Thoracic aorta (tissue), 2 donors: ENCODE results near the gene NXNL1. TPM values are rescaled to one million over a fixed set of nuclear protein-coding genes. Genes with fewer than 3 reads are reported as not detected.
A peak's percentile ranks its signal among the peaks of the same experiment; 100 is the strongest.

Source experiments
- ATAC-seq: fragments of 150-250 bp; one replicate; pipeline ENCODE4 v1.8.0; 2017; ENCODE audit warnings: low read depth; ENCODE audit not compliant: insufficient number of reproducible peaks, low FRiP score
- DNase-seq: peaks from one replicate; pipeline ENCODE4 v3.0.0-alpha.2; 2020; ENCODE audit warnings: low spot score
- H3K27ac ChIP-seq, 2 donors: fragments of 200-600 bp; sonication (generic); 1 replicate in 1 of 2; 2 replicates in 1 of 2; pipeline ENCODE4 v1.5.1; 2016; ENCODE audit warnings: mild to moderate bottlenecking in 2 of 2, moderate library complexity in 2 of 2
- H3K27me3 ChIP-seq: fragments of 200-600 bp; sonication (generic); replicated peaks from 2 replicates; pipeline ENCODE4 v1.6.0; 2016; ENCODE audit warnings: mild to moderate bottlenecking; ENCODE audit not compliant: insufficient read depth
- H3K36me3 ChIP-seq: fragments of 200-600 bp; sonication (generic); one replicate; pipeline ENCODE4 v1.5.1; 2016
- H3K4me1 ChIP-seq, 2 donors: fragments of 200-600 bp; sonication (generic); 1 replicate in 1 of 2; 2 replicates in 1 of 2; pipeline versions ENCODE4 v1.5.1 to v1.6.0; 2016; ENCODE audit warnings: low read depth in 2 of 2, mild to moderate bottlenecking in 1 of 2; ENCODE audit not compliant: control insufficient read depth in 1 of 2
- H3K4me3 ChIP-seq: fragments of 200-600 bp; sonication (generic); 2 replicates; pipeline ENCODE4 v1.5.1; 2016; ENCODE audit warnings: mild to moderate bottlenecking
- H3K9me3 ChIP-seq: fragments of 200-600 bp; sonication (generic); 2 replicates; pipeline ENCODE4 v1.5.1; 2016
- CTCF ChIP-seq: fragments of 200-600 bp; sonication (generic); IDR thresholded peaks from one replicate; pipeline ENCODE4 v1.5.1; 2019; ENCODE audit warnings: antibody characterized with exemption
- total RNA-seq, 2 donors: library from RNA; depleted of rRNA; stranded (reverse); fragments of >200 nt; gene quantifications; one replicate each; pipeline versions ENCODE4 v1.1.0 to v1.2.3, GENCODE V29; 2016

Gene NXNL1
- total RNA-seq, 2 donors from 2014 or later = not detected

- no peaks in the 10 kb centered on the region for H3K9me3 ChIP-seq
- no peak for ATAC-seq
- TF ChIP-seq CTCF = no peak
- H3K27ac ChIP-seq = no peak overlapping the region
- H3K27me3 ChIP-seq = no peaks in the 10 kb centered on the region
- no peak overlapping the region for H3K4me3 ChIP-seq
- H3K4me1 ChIP-seq = no peaks in the 10 kb centered on the region
- DNase-seq = no peak
- no peaks in the 10 kb centered on the region for H3K36me3 ChIP-seq
Measured at GRCh38 chr19:17429641-17430113, 31.0 kb downstream of the NXNL1 start.

GRCh38 chr19:17424743-17425365 lies 35.9 kb downstream of the NXNL1 start:
- DNase-seq (no peak), ATAC-seq (no peak)
- Histone ChIP-seq H3K27ac (no peak overlapping the region), H3K36me3 (peaks cover 7% of the 10 kb centered on the region), H3K4me1 (peaks cover 0 to 8% of the 10 kb centered on the region in 2 donors), H3K4me3 (no peak overlapping the region), H3K9me3 (no peaks in the 10 kb centered on the region), H3K27me3 (no peaks in the 10 kb centered on the region)
- TF ChIP-seq CTCF = no peak

GRCh38 chr19:17423429-17424208 lies 37.1 kb downstream of the NXNL1 start:
- Histone ChIP-seq H3K36me3 (peaks cover 7% of the 10 kb centered on the region), H3K4me1 (peaks cover 0 to 8% of the 10 kb centered on the region in 2 donors), H3K27me3 (no peaks in the 10 kb centered on the region), H3K27ac (no peak overlapping the region), H3K4me3 (no peak overlapping the region), H3K9me3 (no peaks in the 10 kb centered on the region)
- TF ChIP-seq CTCF = no peak
- no peak for ATAC-seq
- no peak for DNase-seq

GRCh38 chr19:17421942-17422341 lies 38.8 kb downstream of the NXNL1 start:
- DNase-seq = no peak
- Histone ChIP-seq H3K4me1 (peaks cover 0 to 8% of the 10 kb centered on the region in 2 donors), H3K36me3 (peaks cover 7% of the 10 kb centered on the region), H3K27me3 (no peaks in the 10 kb centered on the region), H3K9me3 (no peaks in the 10 kb centered on the region), H3K27ac (no peak overlapping the region), H3K4me3 (no peak overlapping the region)
- no peak for ATAC-seq
- TF ChIP-seq CTCF = no peak

- ATAC-seq (no peak), DNase-seq (no peak)
- TF ChIP-seq CTCF = no peak
- Histone ChIP-seq H3K4me1 (peaks cover 0 to 8% of the 10 kb centered on the region in 2 donors), H3K36me3 (peaks cover 7% of the 10 kb centered on the region), H3K9me3 (no peaks in the 10 kb centered on the region), H3K4me3 (peak overlapping the region; percentile 90), H3K27me3 (no peaks in the 10 kb centered on the region), H3K27ac (no peak overlapping the region)
Measured at GRCh38 chr19:17420475-17420924, 40.2 kb downstream of the NXNL1 start.
